Activated naive CD8-positive, alpha-beta T cell treated with anti-CD3 and anti-CD28 coated beads, Interleukin-2, amount 50 U/mL, for 24 hours (primary cell): ENCODE results near the gene DENND4C.

Experiments
- ATAC-seq: fragments of 150-1000 bp; cut with Tn5 transposase; one replicate; pipeline ENCODE4 v1.10.0; 2021
- DNase-seq: peaks from one replicate; pipeline ENCODE4 v3.0.0; 2021
- H3K27ac Mint-ChIP-seq: one replicate; pipeline ENCODE4 v1.8.0; 2021; ENCODE audit warnings: mild to moderate bottlenecking, mixed read lengths
- H3K27me3 Mint-ChIP-seq: one replicate; pipeline ENCODE4 v1.8.0; 2021; ENCODE audit warnings: mixed read lengths
- H3K36me3 Mint-ChIP-seq: one replicate; pipeline ENCODE4 v1.8.0; 2021; ENCODE audit warnings: low read depth, mixed read lengths
- H3K4me1 Mint-ChIP-seq: one replicate; pipeline ENCODE4 v1.8.0; 2021; ENCODE audit warnings: mixed read lengths
- H3K4me3 Mint-ChIP-seq: one replicate; pipeline ENCODE4 v1.8.0; 2021; ENCODE audit warnings: mild to moderate bottlenecking, moderate library complexity, mixed read lengths
- H3K9me3 Mint-ChIP-seq: one replicate; pipeline ENCODE4 v1.8.0; 2021; ENCODE audit warnings: mixed read lengths

DENND4C gene

DNA sequence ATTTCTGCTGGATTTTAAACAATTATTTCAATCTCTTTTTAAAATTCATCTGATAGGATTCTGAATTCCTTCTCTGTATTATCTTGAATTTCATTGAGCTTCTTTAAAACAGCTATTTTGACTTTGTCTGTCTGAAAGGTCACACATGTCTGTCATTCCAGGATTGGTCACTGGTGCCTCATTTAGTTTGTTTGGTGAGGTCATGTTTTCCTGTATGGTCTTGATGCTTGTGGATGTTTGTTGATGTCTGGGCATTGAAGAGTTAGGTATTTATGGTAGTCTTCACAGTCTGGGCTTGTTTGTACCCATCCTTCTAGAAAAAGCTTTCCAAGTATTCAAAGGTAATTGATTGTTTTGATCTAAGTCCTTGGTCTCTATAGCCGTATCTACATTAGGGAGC lies 39.1 kb downstream of the DENND4C start:
- peaks cover 37% of the 10 kb centered on the region for H3K4me1 Mint-ChIP-seq
- ATAC-seq (no peak), DNase-seq (no peak)
- no peak overlapping the region for H3K27ac Mint-ChIP-seq
- H3K9me3 Mint-ChIP-seq, result peaks cover 4% of the 10 kb centered on the region
- no peak overlapping the region for H3K4me3 Mint-ChIP-seq
- peaks cover 9% of the 10 kb centered on the region for H3K36me3 Mint-ChIP-seq
- no peaks in the 10 kb centered on the region for H3K27me3 Mint-ChIP-seq

DNA sequence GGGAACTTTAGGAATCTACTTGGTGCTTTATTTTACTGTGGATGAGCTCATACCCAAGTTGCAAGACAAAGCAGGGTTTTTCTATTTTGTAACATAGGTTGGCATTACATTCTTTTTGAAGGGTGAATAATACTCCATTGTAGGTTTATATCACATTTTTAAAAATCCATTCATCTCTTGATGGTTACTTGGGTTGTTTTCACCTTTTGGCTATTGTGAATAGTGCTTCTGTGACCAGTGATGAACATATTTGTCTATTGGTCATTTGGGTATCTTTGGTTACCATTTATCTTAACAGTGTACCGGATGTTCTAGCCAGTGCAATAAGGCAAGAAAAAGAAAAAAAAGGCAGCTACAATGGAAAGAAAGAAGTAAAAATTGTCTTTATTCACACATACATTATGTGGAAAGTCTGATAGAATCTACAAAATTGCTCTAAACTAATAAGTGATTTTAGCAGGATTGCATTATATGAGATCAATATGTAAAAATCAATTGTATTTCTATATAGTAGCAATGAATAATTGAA lies 40.0 kb downstream of the DENND4C start:
- H3K27ac Mint-ChIP-seq, result no peak overlapping the region
- H3K4me3 Mint-ChIP-seq, result no peak overlapping the region
- H3K4me1 Mint-ChIP-seq, result peaks cover 36% of the 10 kb centered on the region
- no peaks in the 10 kb centered on the region for H3K27me3 Mint-ChIP-seq
- ATAC-seq (no peak), DNase-seq (no peak)
- H3K9me3 Mint-ChIP-seq, result peaks cover 4% of the 10 kb centered on the region
- peaks cover 9% of the 10 kb centered on the region for H3K36me3 Mint-ChIP-seq

DNA sequence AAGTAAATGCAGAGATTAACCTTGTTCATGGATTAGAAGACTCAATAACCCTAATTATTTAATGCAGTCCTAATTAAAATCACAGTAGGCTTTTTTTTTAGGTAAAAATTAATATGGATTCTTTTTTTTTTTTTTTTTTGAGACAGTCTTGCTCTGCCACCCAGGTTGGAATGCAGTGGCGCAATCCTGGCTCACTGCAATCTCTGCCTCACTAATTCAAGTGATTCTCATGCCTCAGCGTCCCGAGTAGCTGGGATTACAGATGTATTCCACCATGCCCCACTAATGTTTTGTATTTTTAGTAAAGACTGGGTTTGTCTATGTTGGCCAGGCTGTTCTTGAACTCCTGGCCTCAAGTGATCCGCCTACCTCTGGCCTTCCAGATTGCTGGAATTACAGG lies 40.6 kb downstream of the DENND4C start:
- Mint-ChIP-seq H3K27ac (no peak overlapping the region), H3K4me3 (no peak overlapping the region), H3K36me3 (peaks cover 9% of the 10 kb centered on the region), H3K9me3 (peaks cover 4% of the 10 kb centered on the region), H3K27me3 (no peaks in the 10 kb centered on the region), H3K4me1 (peaks cover 37% of the 10 kb centered on the region)
- no peak for ATAC-seq
- DNase-seq, result no peak

DNA sequence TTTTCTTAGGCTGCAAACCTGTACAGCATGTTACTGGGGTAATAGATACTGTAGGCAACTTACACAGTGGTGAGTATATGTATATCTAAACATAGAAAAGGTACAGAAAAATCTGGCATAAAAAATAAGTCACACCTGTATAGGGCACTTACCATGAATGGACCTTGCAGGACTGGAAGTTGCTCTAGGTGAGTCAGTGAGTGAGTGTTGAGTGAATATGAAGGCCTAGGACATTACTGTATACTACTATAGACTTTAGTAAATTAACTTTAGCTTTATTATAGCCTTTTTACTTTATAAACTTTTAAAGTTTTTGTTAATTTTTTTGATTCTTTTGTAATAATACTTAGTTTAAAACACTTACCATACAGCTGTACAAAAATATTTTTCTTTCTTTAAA lies 51.3 kb downstream of the DENND4C start:
- DNase-seq (no peak), ATAC-seq (no peak)
- Mint-ChIP-seq H3K4me1 (peaks cover 15% of the 10 kb centered on the region), H3K4me3 (no peak overlapping the region), H3K36me3 (peaks cover 3% of the 10 kb centered on the region), H3K27me3 (no peaks in the 10 kb centered on the region), H3K9me3 (no peaks in the 10 kb centered on the region), H3K27ac (no peak overlapping the region)

DNA sequence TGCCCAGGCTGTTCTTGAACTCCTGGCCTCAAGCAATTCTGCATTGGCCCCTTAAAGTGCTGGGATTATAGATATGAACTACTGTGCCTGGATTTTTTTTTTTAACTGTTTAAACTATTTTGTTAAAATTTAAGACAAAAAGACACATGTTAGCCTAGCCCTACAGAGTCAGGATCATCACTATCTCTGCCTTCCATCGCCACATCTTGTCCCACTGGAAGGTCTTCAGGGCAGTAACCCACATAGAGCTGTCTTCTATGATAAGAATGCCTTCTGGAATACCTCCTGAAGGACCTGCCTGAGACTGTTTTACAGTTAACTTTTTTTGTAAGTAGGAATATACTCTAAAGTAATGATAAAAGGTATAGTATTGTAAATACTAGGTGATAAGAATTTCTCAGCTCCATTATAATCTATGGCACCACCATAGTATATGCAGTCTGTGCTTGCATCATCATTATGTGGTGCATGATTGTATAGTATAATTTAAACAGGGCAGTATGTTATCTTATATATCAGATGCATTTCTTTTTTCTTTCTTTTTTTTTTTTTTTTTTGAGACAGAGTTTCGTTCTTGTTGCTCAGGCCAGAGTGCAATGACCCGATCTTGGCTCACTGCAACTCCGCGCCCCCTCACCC lies 52.7 kb downstream of the DENND4C start:
- Mint-ChIP-seq H3K4me1 (peaks cover 15% of the 10 kb centered on the region), H3K4me3 (no peak overlapping the region), H3K9me3 (no peaks in the 10 kb centered on the region), H3K27ac (no peak overlapping the region), H3K27me3 (no peaks in the 10 kb centered on the region), H3K36me3 (peaks cover 3% of the 10 kb centered on the region)
- DNase-seq (no peak), ATAC-seq (no peak)

DNA sequence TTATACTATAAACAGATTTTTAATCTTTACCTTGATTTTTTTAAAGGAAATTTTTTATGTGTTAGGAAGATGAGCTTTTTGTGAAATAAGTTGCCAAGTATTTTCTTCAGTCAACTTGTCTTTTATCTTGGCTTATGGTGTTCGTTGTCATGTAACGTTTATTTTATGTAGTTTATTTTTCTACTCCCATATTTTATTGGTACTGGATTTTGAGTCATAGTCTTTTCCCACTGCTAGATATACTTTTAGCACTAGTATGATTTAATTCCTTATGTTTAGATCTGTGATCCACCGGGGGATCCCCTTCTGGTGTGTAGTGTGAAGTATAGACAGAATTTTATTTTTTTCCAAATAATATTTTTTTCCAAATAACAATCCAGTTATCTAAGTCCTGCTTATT lies 54.2 kb downstream of the DENND4C start:
- ATAC-seq, result no peak
- Mint-ChIP-seq H3K4me3 (no peak overlapping the region), H3K9me3 (no peaks in the 10 kb centered on the region), H3K27ac (no peak overlapping the region), H3K27me3 (no peaks in the 10 kb centered on the region), H3K4me1 (peaks cover 15% of the 10 kb centered on the region), H3K36me3 (no peaks in the 10 kb centered on the region)
- DNase-seq, result no peak

DNA sequence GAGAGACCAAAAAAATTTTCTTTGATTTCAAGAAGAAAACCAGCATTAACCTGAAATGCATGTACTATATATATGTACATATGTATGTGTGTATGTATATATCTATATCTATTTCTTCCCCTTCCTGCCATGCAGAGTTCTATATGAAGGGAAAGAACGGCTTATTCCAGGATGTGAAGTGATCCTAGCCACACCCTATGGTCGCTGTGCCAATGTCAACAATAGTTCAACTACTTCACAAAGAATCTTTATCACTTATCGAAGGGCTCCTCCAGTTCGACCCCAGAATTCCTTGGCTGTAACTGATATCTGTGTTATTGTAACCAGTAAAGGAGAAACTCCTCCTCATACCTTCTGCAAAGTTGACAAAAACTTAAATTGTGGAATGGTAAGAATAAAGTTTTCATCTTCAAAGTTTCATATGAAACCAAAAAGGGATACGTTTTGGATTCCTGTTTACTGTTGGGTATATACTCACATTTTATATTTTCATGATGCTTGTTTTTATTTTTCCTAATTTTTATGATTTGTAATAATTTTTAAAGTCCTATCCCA lies 56.2 kb downstream of the DENND4C start:
- ATAC-seq (no peak), DNase-seq (no peak)
- no peak overlapping the region for H3K4me3 Mint-ChIP-seq
- H3K36me3 Mint-ChIP-seq, result peaks cover 11% of the 10 kb centered on the region
- peaks cover 15% of the 10 kb centered on the region for H3K4me1 Mint-ChIP-seq
- no peaks in the 10 kb centered on the region for H3K27me3 Mint-ChIP-seq
- no peaks in the 10 kb centered on the region for H3K9me3 Mint-ChIP-seq
- H3K27ac Mint-ChIP-seq, result no peak overlapping the region

DNA sequence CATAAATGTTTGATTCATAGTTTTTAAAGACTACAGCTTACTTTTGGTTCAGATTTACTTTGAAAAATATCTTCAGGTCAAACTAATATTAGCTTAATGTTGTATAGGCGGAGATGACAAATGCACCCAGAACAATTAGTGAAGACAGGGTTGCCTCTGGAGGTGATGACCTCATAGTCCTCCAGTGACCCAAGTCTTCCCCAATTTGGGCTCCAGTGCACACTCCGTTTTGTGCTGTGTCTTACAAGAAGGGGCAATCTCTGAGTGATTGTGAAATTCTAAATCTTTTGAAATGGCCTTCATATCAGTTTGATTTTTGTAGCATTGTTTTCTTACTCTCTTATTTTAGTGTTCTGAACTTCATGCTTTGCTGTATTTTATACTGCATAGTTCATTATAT lies 57.6 kb downstream of the DENND4C start:
- Mint-ChIP-seq H3K36me3 (peaks cover 12% of the 10 kb centered on the region), H3K27me3 (no peaks in the 10 kb centered on the region), H3K4me1 (peaks cover 12% of the 10 kb centered on the region), H3K27ac (no peak overlapping the region), H3K4me3 (no peak overlapping the region), H3K9me3 (no peaks in the 10 kb centered on the region)
- no peak for ATAC-seq
- no peak for DNase-seq

DNA sequence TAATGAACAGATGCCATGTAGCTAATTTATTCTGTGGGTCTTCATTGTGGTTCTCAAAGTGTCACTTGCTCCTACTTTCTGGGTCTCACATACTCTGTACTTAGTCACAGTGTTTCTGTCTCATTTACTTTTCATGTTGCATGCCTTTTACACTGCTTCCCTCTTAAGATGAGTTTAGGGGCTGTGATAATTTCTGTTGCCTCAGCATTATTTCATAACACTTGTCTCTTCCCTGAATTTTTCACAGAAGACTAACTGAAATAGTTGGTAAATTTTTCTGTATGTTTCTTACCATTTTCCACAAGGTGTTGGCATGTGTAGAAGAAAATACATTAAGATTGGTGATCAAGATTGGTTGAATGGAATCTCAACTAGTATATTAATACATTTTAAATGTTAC lies 59.6 kb downstream of the DENND4C start:
- no peak overlapping the region for H3K27ac Mint-ChIP-seq
- peaks cover 16% of the 10 kb centered on the region for H3K36me3 Mint-ChIP-seq
- no peak overlapping the region for H3K4me3 Mint-ChIP-seq
- DNase-seq (no peak), ATAC-seq (no peak)
- no peaks in the 10 kb centered on the region for H3K27me3 Mint-ChIP-seq
- peaks cover 5% of the 10 kb centered on the region for H3K4me1 Mint-ChIP-seq
- no peaks in the 10 kb centered on the region for H3K9me3 Mint-ChIP-seq

DNA sequence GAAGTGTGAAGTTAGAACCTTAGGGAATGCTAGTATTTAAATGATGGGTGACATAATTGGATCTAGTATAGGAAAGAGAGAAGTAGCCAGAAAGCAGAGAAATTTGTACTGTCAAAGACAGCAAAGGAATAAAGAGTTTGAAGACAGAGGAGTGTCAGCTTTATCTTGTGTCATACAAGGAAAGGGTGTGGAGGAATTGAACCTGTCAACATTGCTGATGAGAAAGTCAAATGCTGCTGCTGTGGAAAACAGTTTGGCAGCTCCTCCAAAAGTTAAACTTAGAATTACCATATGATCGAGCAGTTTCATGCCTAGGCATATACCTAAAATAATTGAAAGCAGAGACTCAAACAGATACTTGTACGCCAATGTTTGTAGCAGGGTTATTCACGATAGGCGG lies 63.7 kb downstream of the DENND4C start:
- ATAC-seq (no peak), DNase-seq (no peak)
- Mint-ChIP-seq H3K4me1 (no peaks in the 10 kb centered on the region), H3K27ac (no peak overlapping the region), H3K36me3 (peaks cover 18% of the 10 kb centered on the region), H3K4me3 (no peak overlapping the region), H3K27me3 (no peaks in the 10 kb centered on the region), H3K9me3 (no peaks in the 10 kb centered on the region)

DNA sequence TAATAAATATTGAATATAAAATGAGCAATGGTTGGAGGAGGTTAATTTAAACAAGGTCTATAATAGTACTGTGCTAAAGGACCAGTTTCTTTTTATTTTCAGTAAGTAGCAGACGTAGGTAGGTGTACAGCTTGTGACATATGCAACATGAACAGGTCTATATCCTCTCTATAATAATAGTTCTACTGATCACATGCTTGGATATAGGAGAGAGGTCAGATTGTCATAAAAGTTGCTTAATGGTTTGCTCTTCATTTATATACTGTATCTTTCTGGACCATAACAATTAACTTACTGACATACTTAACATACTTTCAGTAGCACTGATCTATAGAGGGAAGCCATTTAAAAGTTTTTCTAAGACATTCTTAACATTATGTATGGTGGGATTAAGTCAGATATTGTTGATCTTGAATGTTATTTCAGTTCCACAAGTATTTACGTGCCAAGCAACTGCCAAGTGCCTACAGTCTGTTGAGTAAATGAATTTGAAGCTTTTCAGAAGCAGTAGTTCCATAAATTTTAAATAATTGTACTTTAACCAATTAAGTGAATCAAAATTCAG lies 68.0 kb downstream of the DENND4C start:
- ATAC-seq, result no peak
- no peak for DNase-seq
- Mint-ChIP-seq H3K4me3 (no peak overlapping the region), H3K27me3 (no peaks in the 10 kb centered on the region), H3K9me3 (no peaks in the 10 kb centered on the region), H3K36me3 (peaks cover 14% of the 10 kb centered on the region), H3K27ac (no peak overlapping the region), H3K4me1 (no peaks in the 10 kb centered on the region)

DNA sequence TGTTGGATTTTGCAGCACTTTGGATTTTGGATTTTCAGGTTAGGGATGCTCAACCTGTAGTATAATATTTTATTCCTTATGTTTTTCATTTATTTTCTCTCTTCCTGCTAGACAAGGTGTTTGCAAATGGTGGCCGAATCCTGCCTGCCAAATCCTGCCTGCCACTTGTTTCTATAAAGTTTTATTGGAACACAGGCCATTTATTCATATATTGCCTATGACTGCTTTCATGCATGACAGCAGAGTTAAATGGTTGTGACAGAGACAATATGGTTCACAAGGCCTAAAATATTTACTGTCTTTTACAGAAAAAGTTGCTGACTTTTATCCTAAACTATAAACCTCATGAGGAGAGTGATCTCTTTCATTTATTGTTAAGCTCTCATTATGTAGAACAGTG lies 72.7 kb downstream of the DENND4C start:
- Mint-ChIP-seq H3K4me3 (no peak overlapping the region), H3K27ac (no peak overlapping the region), H3K4me1 (no peaks in the 10 kb centered on the region), H3K27me3 (no peaks in the 10 kb centered on the region), H3K9me3 (no peaks in the 10 kb centered on the region), H3K36me3 (peaks cover 13% of the 10 kb centered on the region)
- ATAC-seq (no peak), DNase-seq (no peak)

DNA sequence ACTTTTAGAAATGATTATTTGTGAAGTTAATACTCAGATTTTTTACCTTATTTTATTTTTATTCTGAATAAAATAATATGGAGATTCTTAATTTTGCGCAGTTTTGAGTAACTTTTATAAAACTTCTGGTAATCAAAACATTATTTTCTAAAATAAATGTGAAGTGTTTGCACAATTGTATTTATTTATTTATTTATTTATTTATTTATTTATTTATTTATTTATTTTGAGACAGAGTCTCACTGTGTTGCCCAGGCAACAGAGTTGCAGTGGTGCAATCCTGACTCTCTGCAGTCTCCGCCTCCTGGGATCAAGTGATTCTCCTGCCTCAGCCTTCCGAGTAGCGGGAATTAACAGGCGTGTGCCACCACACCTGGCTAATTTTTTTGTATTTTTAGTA lies 76.1 kb downstream of the DENND4C start:
- no peak for ATAC-seq
- H3K4me3 Mint-ChIP-seq, result no peak overlapping the region
- no peak for DNase-seq
- H3K9me3 Mint-ChIP-seq, result no peaks in the 10 kb centered on the region
- H3K36me3 Mint-ChIP-seq, result peaks cover 15% of the 10 kb centered on the region
- H3K4me1 Mint-ChIP-seq, result no peaks in the 10 kb centered on the region
- no peak overlapping the region for H3K27ac Mint-ChIP-seq
- H3K27me3 Mint-ChIP-seq, result no peaks in the 10 kb centered on the region

DNA sequence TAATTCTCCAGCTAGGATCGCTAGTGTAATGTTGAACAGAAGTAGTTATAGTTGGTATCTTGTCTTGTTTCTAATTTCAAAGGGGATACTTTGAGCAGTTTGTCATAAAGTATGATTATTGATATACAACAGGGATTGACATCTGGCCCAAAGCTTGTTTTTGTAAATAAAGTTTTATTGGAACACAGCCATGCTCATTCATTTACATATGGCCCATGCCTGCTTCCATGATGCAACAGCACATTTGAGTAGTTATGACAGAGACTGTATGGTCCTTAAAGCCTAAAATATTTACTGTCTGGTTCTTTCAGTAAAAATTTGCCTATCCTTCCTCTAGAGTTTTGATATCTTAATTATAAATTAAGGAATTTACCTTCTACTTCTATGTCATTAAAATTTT lies 79.8 kb downstream of the DENND4C start:
- peaks cover 9% of the 10 kb centered on the region for H3K36me3 Mint-ChIP-seq
- DNase-seq (no peak), ATAC-seq (no peak)
- no peaks in the 10 kb centered on the region for H3K4me1 Mint-ChIP-seq
- H3K27ac Mint-ChIP-seq, result no peak overlapping the region
- H3K4me3 Mint-ChIP-seq, result no peak overlapping the region
- H3K27me3 Mint-ChIP-seq, result no peaks in the 10 kb centered on the region
- no peaks in the 10 kb centered on the region for H3K9me3 Mint-ChIP-seq

DNA sequence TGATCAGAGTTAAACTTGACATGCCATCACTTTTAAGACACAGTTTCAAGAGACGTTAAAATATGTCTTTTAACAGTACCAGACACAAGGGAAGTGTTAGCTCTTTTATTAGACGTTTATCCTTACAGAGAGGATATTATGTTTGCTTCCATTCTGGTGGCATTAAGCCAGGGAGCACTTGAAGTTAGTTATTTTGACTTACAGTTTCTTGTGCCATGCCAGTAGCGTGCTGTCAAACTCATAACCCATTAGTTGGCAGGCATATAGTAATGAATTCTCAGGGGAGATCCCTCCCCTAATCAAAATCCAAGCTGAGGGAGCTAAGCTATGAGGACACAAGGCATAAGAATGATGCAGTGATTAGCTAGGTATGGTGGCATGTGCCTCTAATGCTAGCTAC lies 83.1 kb downstream of the DENND4C start:
- no peak overlapping the region for H3K4me3 Mint-ChIP-seq
- no peaks in the 10 kb centered on the region for H3K4me1 Mint-ChIP-seq
- H3K27ac Mint-ChIP-seq, result no peak overlapping the region
- DNase-seq (no peak), ATAC-seq (no peak)
- H3K36me3 Mint-ChIP-seq, result peaks cover 8% of the 10 kb centered on the region
- H3K27me3 Mint-ChIP-seq, result no peaks in the 10 kb centered on the region
- no peaks in the 10 kb centered on the region for H3K9me3 Mint-ChIP-seq
